A549 (cell line): ENCODE measurements around the gene ACOXL.

ENCODE experiments used
- BHLHE40 ChIP-seq: IDR thresholded peaks from 2 replicates; pipeline ENCODE4 v1.6.1; 2012; ENCODE audit warnings: low read depth, low read length, inconsistent platforms
- CTCF ChIP-seq: fragments of >200 bp; sonication (Bioruptor Twin); formaldehyde crosslinking; IDR thresholded peaks from 3 replicates; pipeline ENCODE4 v1.5.1; 2016
- FOSL2 ChIP-seq, 2 experiments: fragments of 450-650 bp in 1 of 2; fragments of >200 bp in 1 of 2; sonication (Bioruptor Twin) in 1 of 2; formaldehyde crosslinking; IDR thresholded peaks; 2 replicates each; pipeline versions ENCODE4 v1.5.0 to v1.6.1; 2016 to 2020; ENCODE audit warnings: mild to moderate bottlenecking in 1 of 2, moderate library complexity in 1 of 2
- HES2 ChIP-seq: fragments of >200 bp; sonication (Bioruptor Twin); formaldehyde crosslinking; IDR thresholded peaks from 2 replicates; pipeline ENCODE4 v1.6.1; 2016
- MAX ChIP-seq: IDR thresholded peaks from 2 replicates; pipeline ENCODE4 v1.6.1; 2012
- MYC ChIP-seq: IDR thresholded peaks from 2 replicates; pipeline ENCODE4 v1.6.1; 2012; ENCODE audit warnings: mild to moderate bottlenecking, inconsistent platforms, low read length, improper control_type of control experiment, borderline replicate concordance
- POLR2A ChIP-seq: IDR thresholded peaks from 2 replicates; pipeline ENCODE4 v1.6.1; 2012; ENCODE audit warnings: mild to moderate bottlenecking, low read length
- POLR2AphosphoS2 ChIP-seq: conservative IDR thresholded peaks from 2 replicates; pipeline ENCODE4 v1.6.1; 2012; ENCODE audit warnings: low read length, improper control_type of control experiment, inconsistent platforms
- REST ChIP-seq: fragments of 200-600 bp; sonication (generic); IDR thresholded peaks from 2 replicates; pipeline ENCODE4 v1.6.1; 2016; ENCODE audit warnings: antibody characterized with exemption, mild to moderate bottlenecking, moderate library complexity

GRCh38 chr2:110848519-110849030 lies 116.2 kb downstream of the ACOXL start:
- TF ChIP-seq FOSL2 (IDR thresholded peaks at IDR 0.05) (no peak), FOSL2 (CRISPR knock-in tag; IDR thresholded peaks at IDR 0.05) (no peak), BHLHE40 (no peak), REST (no peak), CTCF (no peak), HES2 (no peak), POLR2AphosphoS2 (no peak), POLR2A (no peak), MYC (no peak), MAX (no peak)
